IPS-NIHi11 (cell line): ENCODE results near the gene FNDC3B.

Experiments used
- DNase-seq: peaks from one replicate; pipeline ENCODE4 v3.0.0; 2012; ENCODE audit warnings: mixed read lengths, low spot score

The FNDC3B gene

GRCh38 chr3:172150268-172150667 is 110.9 kb downstream of the FNDC3B start:
- DNase-seq: no peak

- no peak for DNase-seq
Measured at GRCh38 chr3:172150913-172151650, 111.7 kb downstream of the FNDC3B start.

GRCh38 chr3:172151651-172152649 is 112.6 kb downstream of the FNDC3B start:
- no peak for DNase-seq

- DNase-seq: no peak
Measured at GRCh38 chr3:172152874-172153273, 113.5 kb downstream of the FNDC3B start.

- no peak for DNase-seq
Measured at GRCh38 chr3:172153335-172153861, 114.0 kb downstream of the FNDC3B start.

GRCh38 chr3:172154768-172155664 is 115.6 kb downstream of the FNDC3B start:
- no peak for DNase-seq

- peak; percentile 60 for DNase-seq
Measured at GRCh38 chr3:172155897-172156585, 116.7 kb downstream of the FNDC3B start.

- DNase-seq: no peak
Measured at GRCh38 chr3:172156586-172156955, 117.2 kb downstream of the FNDC3B start.

- DNase-seq: no peak
Measured at GRCh38 chr3:172157564-172158258, 118.3 kb downstream of the FNDC3B start.

GRCh38 chr3:172158741-172159140 is 119.4 kb downstream of the FNDC3B start:
- no peak for DNase-seq

- DNase-seq: no peak
Measured at GRCh38 chr3:172159376-172159775, 120.0 kb downstream of the FNDC3B start.

GRCh38 chr3:172159962-172160538 is 120.7 kb downstream of the FNDC3B start:
- peak; percentile 49 for DNase-seq

- DNase-seq: no peak
Measured at GRCh38 chr3:172161133-172161789, 121.9 kb downstream of the FNDC3B start.

- no peak for DNase-seq
Measured at GRCh38 chr3:172161959-172162358, 122.6 kb downstream of the FNDC3B start.

- DNase-seq: no peak
Measured at GRCh38 chr3:172163320-172163719, 123.9 kb downstream of the FNDC3B start.

- no peak for DNase-seq
Measured at GRCh38 chr3:172164620-172165362, 125.4 kb downstream of the FNDC3B start.

GRCh38 chr3:172166261-172166660 is 126.9 kb downstream of the FNDC3B start:
- DNase-seq: no peak

- DNase-seq: no peak
Measured at GRCh38 chr3:172166890-172167289, 127.5 kb downstream of the FNDC3B start.
